Gastroesophageal sphincter (tissue), 2 donors: ENCODE results near the gene PRSS56.
"Not testable (repeated sequence)": the region's sequence is repeated elsewhere in the genome, so short reads cannot be mapped to it uniquely, and the experiment has no call there.

Source experiments
- EP300 ChIP-seq: sonication (generic); formaldehyde crosslinking; IDR thresholded peaks from one replicate; pipeline ENCODE4 v1.6.1; 2017; ENCODE audit warnings: antibody characterized with exemption, mild to moderate bottlenecking
- POLR2A ChIP-seq, 2 donors: fragments of 450-650 bp; IDR thresholded peaks; one replicate each; pipeline ENCODE4 v1.6.1; 2017; ENCODE audit warnings: antibody characterized with exemption in 2 of 2, mild to moderate bottlenecking in 2 of 2, moderate library complexity in 1 of 2

GRCh38 chr2:232532821-232533220 lies 12.6 kb downstream of the PRSS56 start:
- TF ChIP-seq EP300; POLR2A (IDR thresholded peaks at IDR 0.05): not testable (repeated sequence)
